Lower leg skin (tissue), 3 donors: ENCODE measurements around the gene TCF7L2.

Experiments used
- POLR2A ChIP-seq, 2 donors: fragments of 450-650 bp; IDR thresholded peaks; one replicate each; pipeline ENCODE4 v1.6.1; 2016 to 2017; ENCODE audit warnings: antibody characterized with exemption in 2 of 2, mild to moderate bottlenecking in 1 of 2, moderate library complexity in 1 of 2
- TF ChIP-seq, protein P1 (sequence below), 3 donors: fragments of 450-650 bp; IDR thresholded peaks; one replicate each; pipeline ENCODE4 v1.5.1; 2016; ENCODE audit warnings: antibody characterized with exemption in 3 of 3, mild to moderate bottlenecking in 3 of 3, moderate library complexity in 2 of 3

DNA sequence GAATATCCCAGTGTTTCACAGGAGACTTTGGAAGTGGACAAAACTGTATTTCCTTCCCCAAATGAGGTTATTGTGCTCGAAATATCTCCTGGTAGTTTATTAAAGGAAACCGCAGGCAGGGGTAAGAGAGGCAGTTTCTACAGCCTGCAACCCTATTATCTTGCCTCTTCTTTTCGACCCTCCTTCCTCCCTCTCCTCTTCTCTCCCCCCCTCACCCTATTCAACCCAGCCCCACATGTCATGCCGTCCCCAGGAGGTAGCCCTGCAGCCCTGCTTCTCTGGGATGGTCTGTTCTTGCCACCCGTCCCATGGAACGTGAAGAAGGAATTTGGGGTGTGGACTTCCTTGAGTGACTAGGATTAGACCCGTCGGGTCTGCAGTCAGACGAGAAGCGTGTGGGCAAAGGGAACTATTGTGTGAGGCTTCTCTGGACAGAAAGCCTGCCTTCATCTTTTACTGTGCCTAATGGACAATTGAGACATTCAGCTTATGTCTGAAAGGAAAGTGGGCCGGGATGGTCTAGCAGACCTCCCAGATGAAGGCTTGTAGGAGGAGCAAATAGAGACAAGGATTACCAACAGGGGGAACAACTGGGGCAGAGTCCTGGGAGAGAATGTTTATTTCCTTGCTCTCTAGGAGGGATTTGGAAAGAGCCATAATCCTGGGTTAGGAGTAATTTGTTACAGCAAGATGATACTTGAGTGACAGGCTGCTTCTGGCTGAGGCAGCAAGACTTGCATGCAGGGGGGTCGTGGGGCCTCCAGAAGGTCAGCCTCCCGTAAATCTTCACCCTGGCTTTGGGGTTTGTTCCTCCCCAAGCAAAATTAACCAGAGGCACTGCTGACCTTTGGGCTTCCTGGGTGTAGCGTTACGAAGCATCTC is 77.8 kb downstream of the TCF7L2 start:
- TF ChIP-seq, protein P1, sequence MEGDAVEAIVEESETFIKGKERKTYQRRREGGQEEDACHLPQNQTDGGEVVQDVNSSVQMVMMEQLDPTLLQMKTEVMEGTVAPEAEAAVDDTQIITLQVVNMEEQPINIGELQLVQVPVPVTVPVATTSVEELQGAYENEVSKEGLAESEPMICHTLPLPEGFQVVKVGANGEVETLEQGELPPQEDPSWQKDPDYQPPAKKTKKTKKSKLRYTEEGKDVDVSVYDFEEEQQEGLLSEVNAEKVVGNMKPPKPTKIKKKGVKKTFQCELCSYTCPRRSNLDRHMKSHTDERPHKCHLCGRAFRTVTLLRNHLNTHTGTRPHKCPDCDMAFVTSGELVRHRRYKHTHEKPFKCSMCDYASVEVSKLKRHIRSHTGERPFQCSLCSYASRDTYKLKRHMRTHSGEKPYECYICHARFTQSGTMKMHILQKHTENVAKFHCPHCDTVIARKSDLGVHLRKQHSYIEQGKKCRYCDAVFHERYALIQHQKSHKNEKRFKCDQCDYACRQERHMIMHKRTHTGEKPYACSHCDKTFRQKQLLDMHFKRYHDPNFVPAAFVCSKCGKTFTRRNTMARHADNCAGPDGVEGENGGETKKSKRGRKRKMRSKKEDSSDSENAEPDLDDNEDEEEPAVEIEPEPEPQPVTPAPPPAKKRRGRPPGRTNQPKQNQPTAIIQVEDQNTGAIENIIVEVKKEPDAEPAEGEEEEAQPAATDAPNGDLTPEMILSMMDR (IDR thresholded peaks at IDR 0.05) = no peak
- no peak for TF ChIP-seq POLR2A (IDR thresholded peaks at IDR 0.05)
